ENCODE measurements around the gene ARFIP1. TPM values are rescaled to one million over a fixed set of nuclear protein-coding genes. Genes with fewer than 3 reads are reported as not detected.
A peak's percentile ranks its signal among the peaks of the same experiment; 100 is the strongest.

Gene ARFIP1
- total RNA-seq, 1 donor from 2014 or later, result 37.2 TPM

GRCh38 chr4:152942346-152942745 is 162.6 kb downstream of the ARFIP1 start:
- intact Hi-C loops (cut with DNase I), result no loop called here
- Histone ChIP-seq H3K27me3 (ENCODE audit: low read depth) (peaks cover 24% of the 10 kb centered on the region), H3K4me3 (no peak overlapping the region), H3K9me3 (no peaks in the 10 kb centered on the region), H3K27ac (no peak overlapping the region), H3K4me1 (peaks cover 22% of the 10 kb centered on the region), H3K36me3 (no peaks in the 10 kb centered on the region)
- no peak for TF ChIP-seq CTCF (IDR thresholded peaks at IDR 0.05)
- ATAC-seq, result no peak
- no peak for DNase-seq

GRCh38 chr4:152943672-152944071 is 163.9 kb downstream of the ARFIP1 start:
- TF ChIP-seq CTCF (IDR thresholded peaks at IDR 0.05), result no peak
- Histone ChIP-seq H3K4me3 (no peak overlapping the region), H3K36me3 (no peaks in the 10 kb centered on the region), H3K27me3 (ENCODE audit: low read depth) (peaks cover 10% of the 10 kb centered on the region), H3K9me3 (no peaks in the 10 kb centered on the region), H3K27ac (no peak overlapping the region), H3K4me1 (peaks cover 15% of the 10 kb centered on the region)
- DNase-seq, result no peak
- intact Hi-C loops (cut with DNase I), result no loop called here
- ATAC-seq, result no peak

DNA sequence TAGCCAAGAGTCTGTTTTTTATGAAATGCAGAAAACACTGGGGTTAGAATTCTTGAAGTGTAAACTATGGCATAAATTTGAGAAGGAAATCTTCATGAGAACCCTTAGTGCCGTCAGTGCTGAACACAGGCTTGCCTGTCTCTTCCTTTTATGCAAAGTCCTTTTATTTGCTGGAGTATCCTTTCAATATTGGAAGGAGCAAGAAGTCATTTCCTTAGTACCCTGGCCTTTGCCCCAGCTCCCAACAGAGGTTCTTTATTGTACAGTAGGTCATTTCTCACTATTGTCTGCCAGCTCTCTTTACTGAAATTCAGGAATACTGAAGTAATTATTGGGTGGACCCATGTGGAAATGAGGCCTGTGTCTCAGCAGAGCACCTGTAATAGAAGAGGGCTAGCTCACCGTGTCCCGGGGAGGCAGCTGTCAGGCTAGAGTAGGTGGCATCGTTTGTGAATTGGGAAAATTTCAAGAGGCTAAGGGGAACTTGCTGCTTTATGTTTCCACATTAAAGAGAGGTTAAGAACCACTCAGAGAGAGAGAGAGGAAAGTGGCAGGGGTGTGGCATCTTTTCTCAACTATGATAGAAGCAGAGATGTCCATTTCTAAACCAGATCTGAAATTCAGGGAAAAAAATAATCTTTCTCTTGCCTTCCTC is 165.0 kb downstream of the ARFIP1 start:
- ATAC-seq, result peak in 1 of 2 donors; percentile 31
- H3K27ac ChIP-seq, result no peak overlapping the region

GRCh38 chr4:152945639-152946038 is 165.9 kb downstream of the ARFIP1 start:
- Histone ChIP-seq H3K36me3 (no peaks in the 10 kb centered on the region), H3K27ac (no peak overlapping the region), H3K9me3 (no peaks in the 10 kb centered on the region), H3K4me1 (peaks cover 9% of the 10 kb centered on the region), H3K27me3 (ENCODE audit: low read depth) (no peaks in the 10 kb centered on the region), H3K4me3 (no peak overlapping the region)
- intact Hi-C loops (cut with DNase I), result no loop called here
- DNase-seq (no peak), ATAC-seq (peak; percentile 48 to 65)
- TF ChIP-seq CTCF (IDR thresholded peaks at IDR 0.05), result no peak

More for the DNA sequence above, 165.0 kb downstream of the ARFIP1 start:
- intact Hi-C loops (cut with DNase I), result no loop called here
- no peaks in the 10 kb centered on the region for H3K9me3 ChIP-seq
- peaks cover 9% of the 10 kb centered on the region for H3K4me1 ChIP-seq
- no peak for TF ChIP-seq CTCF (IDR thresholded peaks at IDR 0.05)
- H3K36me3 ChIP-seq, result no peaks in the 10 kb centered on the region
- H3K27me3 ChIP-seq (ENCODE audit: low read depth), result peaks cover 1% of the 10 kb centered on the region
- H3K4me3 ChIP-seq, result no peak overlapping the region
- no peak for DNase-seq

GRCh38 chr4:152946446-152946845 is 166.7 kb downstream of the ARFIP1 start:
- H3K4me3 ChIP-seq, result no peak overlapping the region
- ATAC-seq (no peak), DNase-seq (no peak)
- no peak overlapping the region for H3K27ac ChIP-seq
- no peak for TF ChIP-seq CTCF (IDR thresholded peaks at IDR 0.05)
- no peaks in the 10 kb centered on the region for H3K27me3 ChIP-seq (ENCODE audit: low read depth)
- H3K36me3 ChIP-seq, result no peaks in the 10 kb centered on the region
- intact Hi-C loops (cut with DNase I), result no loop called here
- H3K9me3 ChIP-seq, result no peaks in the 10 kb centered on the region
- H3K4me1 ChIP-seq, result peaks cover 9% of the 10 kb centered on the region

Measured in lower lobe of right lung (tissue), 2 donors.